ENCODE measurements around the gene TOMM34. TPM values are rescaled to one million over a fixed set of nuclear protein-coding genes. Genes with fewer than 3 reads are reported as not detected.
A peak's percentile ranks its signal among the peaks of the same experiment; 100 is the strongest.

The TOMM34 gene
- polyA plus RNA-seq, 2 of the 4 experiments (the other 2 are of a cell fraction) = 23.4 to 30.8 TPM

DNA sequence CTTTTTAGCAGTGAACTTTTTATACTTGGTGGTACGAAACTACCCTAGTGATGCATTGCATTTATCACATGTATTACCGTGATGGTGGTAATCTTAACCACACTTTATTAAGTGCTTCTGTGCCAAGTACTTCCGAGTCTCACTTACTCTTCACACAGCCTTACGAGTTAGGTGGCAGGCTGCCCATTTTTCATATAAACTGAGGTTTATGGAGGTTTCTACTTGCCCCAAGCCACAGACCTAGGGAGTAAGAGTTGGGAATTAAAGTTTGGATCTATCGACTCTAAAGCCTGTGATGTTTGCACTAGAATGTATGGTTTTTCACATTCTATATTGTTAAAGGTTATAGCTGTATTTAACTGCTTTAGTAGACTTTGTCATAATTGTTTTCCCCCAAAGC lies 55.8 kb downstream of the TOMM34 start:
- POLR2A ChIA-PET = no interaction called here
- Histone ChIP-seq H3K9me3 (no peaks in the 10 kb centered on the region), H3K4me3 (no peak overlapping the region), H3K4me2 (no peak overlapping the region), H3K4me1 (peaks cover 3% of the 10 kb centered on the region; the same call in 1 of the 3 replicates), H3K27ac (no peak overlapping the region)
- TF ChIP-seq POLR2A (IDR thresholded peaks at IDR 0.05; ENCODE audit: low read length) = no peak
- TF ChIP-seq RNF2 (IDR thresholded peaks at IDR 0.05; ENCODE audit: borderline replicate concordance, low read depth) = no peak
- TF ChIP-seq NPAS2 (CRISPR knock-in tag; IDR thresholded peaks at IDR 0.05; ENCODE audit: borderline replicate concordance) = no peak
- no peak for TF ChIP-seq ZNF302 (CRISPR knock-in tag; IDR thresholded peaks at IDR 0.05)
- TF ChIP-seq NFE2L2 (conservative IDR thresholded peaks at IDR 0.05; ENCODE audit: low read length) = no peak
- TF ChIP-seq, protein P1, sequence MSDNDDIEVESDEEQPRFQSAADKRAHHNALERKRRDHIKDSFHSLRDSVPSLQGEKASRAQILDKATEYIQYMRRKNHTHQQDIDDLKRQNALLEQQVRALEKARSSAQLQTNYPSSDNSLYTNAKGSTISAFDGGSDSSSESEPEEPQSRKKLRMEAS (IDR thresholded peaks at IDR 0.05) = no peak
- no peak for TF ChIP-seq FOXS1 (CRISPR knock-in tag; IDR thresholded peaks at IDR 0.05)
- no peak for TF ChIP-seq FOSB (CRISPR knock-in tag; IDR thresholded peaks at IDR 0.05)
- TF ChIP-seq RFX5 (IDR thresholded peaks at IDR 0.05) = no peak
- TF ChIP-seq JUNB (IDR thresholded peaks at IDR 0.05) = no peak
- no peak for TF ChIP-seq HOXB5 (CRISPR knock-in tag; IDR thresholded peaks at IDR 0.05)
- no peak for TF ChIP-seq NR3C1 (IDR thresholded peaks at IDR 0.05)
- TF ChIP-seq KDM1A (IDR thresholded peaks at IDR 0.05; ENCODE audit: low read depth) = no peak
- no peak for TF ChIP-seq TP53 (CRISPR knock-in tag; IDR thresholded peaks at IDR 0.05)
- no peak for TF ChIP-seq SREBF2 (IDR thresholded peaks at IDR 0.05)
- no peak for TF ChIP-seq CBX8 (IDR thresholded peaks at IDR 0.05)
- ATAC-seq (no peak), FAIRE-seq (no peak), DNase-seq (ENCODE audit: low read depth in 1 of 2, low spot score in 1 of 2) (no peak)
- WGBS (ENCODE audit: missing lambda C conversion rate) = 88% methylated on average over 5 of the region's 5 CpGs
- CTCF ChIA-PET = interaction anchor here (2.1 kb wide), 1 partner anchor 16 kb away, joined by 5 read pairs; no protein-coding TSS in a partner anchor

DNA sequence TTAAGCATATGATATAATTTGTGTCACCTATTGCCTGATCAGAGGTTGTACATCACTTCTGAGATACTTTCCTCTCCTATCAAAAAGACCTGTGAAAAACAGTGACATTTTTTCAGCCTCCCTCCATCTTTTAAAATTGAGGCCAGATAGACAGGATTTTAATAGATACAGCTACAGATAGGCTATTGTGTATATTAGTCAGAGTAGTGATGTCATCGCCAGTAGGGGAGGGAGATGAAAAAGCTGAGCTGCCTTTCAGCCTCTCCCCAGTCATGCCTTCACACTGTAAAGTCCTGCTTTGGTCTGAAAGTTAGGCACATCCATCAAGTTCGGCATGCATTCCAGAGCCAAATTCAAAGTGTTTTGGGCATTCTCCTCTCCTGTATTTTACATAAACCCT lies 58.2 kb downstream of the TOMM34 start:
- no peak for FAIRE-seq
- DNase-seq (ENCODE audit: low read depth in 1 of 2, low spot score in 1 of 2) = no peak
- TF ChIP-seq ZC3H11A (IDR thresholded peaks at IDR 0.05) = no peak
- TF ChIP-seq CBX2 (IDR thresholded peaks at IDR 0.05; ENCODE audit: borderline replicate concordance, low read depth) = no peak
- TF ChIP-seq, protein P2, sequence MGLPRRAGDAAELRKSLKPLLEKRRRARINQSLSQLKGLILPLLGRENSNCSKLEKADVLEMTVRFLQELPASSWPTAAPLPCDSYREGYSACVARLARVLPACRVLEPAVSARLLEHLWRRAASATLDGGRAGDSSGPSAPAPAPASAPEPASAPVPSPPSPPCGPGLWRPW (IDR thresholded peaks at IDR 0.05) = no peak
- no peak for TF ChIP-seq CBX8 (IDR thresholded peaks at IDR 0.05)
- TF ChIP-seq FOXS1 (CRISPR knock-in tag; IDR thresholded peaks at IDR 0.05) = no peak
- TF ChIP-seq HOXA7 (CRISPR knock-in tag; IDR thresholded peaks at IDR 0.05) = no peak
- no peak for TF ChIP-seq ZFP36 (IDR thresholded peaks at IDR 0.05; ENCODE audit: borderline replicate concordance, partially characterized antibody)
- no peak for TF ChIP-seq RCOR1 (IDR thresholded peaks at IDR 0.05; ENCODE audit: low read depth, low read length)
- TF ChIP-seq, protein P3, sequence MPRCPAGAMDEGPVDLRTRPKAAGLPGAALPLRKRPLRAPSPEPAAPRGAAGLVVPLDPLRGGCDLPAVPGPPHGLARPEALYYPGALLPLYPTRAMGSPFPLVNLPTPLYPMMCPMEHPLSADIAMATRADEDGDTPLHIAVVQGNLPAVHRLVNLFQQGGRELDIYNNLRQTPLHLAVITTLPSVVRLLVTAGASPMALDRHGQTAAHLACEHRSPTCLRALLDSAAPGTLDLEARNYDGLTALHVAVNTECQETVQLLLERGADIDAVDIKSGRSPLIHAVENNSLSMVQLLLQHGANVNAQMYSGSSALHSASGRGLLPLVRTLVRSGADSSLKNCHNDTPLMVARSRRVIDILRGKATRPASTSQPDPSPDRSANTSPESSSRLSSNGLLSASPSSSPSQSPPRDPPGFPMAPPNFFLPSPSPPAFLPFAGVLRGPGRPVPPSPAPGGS (IDR thresholded peaks at IDR 0.05) = no peak
- no peak for TF ChIP-seq RFX5 (IDR thresholded peaks at IDR 0.05)
- no peak for TF ChIP-seq NFE2L2 (conservative IDR thresholded peaks at IDR 0.05; ENCODE audit: low read length)
- TF ChIP-seq HDAC2 (IDR thresholded peaks at IDR 0.05) = no peak
- TF ChIP-seq RARB (CRISPR knock-in tag; IDR thresholded peaks at IDR 0.05) = no peak
- no peak for TF ChIP-seq RNF2 (IDR thresholded peaks at IDR 0.05; ENCODE audit: borderline replicate concordance, low read depth)
- no peak for TF ChIP-seq ESRRA (IDR thresholded peaks at IDR 0.05; ENCODE audit: borderline replicate concordance, low read length)
- TF ChIP-seq, protein P4, sequence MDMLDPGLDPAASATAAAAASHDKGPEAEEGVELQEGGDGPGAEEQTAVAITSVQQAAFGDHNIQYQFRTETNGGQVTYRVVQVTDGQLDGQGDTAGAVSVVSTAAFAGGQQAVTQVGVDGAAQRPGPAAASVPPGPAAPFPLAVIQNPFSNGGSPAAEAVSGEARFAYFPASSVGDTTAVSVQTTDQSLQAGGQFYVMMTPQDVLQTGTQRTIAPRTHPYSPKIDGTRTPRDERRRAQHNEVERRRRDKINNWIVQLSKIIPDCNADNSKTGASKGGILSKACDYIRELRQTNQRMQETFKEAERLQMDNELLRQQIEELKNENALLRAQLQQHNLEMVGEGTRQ (IDR thresholded peaks at IDR 0.05) = no peak
- TF ChIP-seq HEYL (CRISPR knock-in tag; IDR thresholded peaks at IDR 0.05) = no peak
- no peak for TF ChIP-seq ZSCAN20 (CRISPR knock-in tag; IDR thresholded peaks at IDR 0.05)
- TF ChIP-seq, protein P5, sequence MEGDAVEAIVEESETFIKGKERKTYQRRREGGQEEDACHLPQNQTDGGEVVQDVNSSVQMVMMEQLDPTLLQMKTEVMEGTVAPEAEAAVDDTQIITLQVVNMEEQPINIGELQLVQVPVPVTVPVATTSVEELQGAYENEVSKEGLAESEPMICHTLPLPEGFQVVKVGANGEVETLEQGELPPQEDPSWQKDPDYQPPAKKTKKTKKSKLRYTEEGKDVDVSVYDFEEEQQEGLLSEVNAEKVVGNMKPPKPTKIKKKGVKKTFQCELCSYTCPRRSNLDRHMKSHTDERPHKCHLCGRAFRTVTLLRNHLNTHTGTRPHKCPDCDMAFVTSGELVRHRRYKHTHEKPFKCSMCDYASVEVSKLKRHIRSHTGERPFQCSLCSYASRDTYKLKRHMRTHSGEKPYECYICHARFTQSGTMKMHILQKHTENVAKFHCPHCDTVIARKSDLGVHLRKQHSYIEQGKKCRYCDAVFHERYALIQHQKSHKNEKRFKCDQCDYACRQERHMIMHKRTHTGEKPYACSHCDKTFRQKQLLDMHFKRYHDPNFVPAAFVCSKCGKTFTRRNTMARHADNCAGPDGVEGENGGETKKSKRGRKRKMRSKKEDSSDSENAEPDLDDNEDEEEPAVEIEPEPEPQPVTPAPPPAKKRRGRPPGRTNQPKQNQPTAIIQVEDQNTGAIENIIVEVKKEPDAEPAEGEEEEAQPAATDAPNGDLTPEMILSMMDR (IDR thresholded peaks at IDR 0.05) = no peak
- WGBS (ENCODE audit: missing lambda C conversion rate) = 88% methylated on average over 2 of the region's 2 CpGs
- Histone ChIP-seq H3K4me1 (peaks cover 3% of the 10 kb centered on the region; the same call in 1 of the 3 replicates), H3K4me3 (no peak overlapping the region), H3K4me2 (no peak overlapping the region), H3K9me3 (no peaks in the 10 kb centered on the region), H3K27ac (no peak overlapping the region)
- CTCF ChIA-PET = interaction anchor here (0.6 to 1.4 kb wide), 4 partner anchors 9 to 920 kb away, joined by 3 read pairs; no protein-coding TSS in a partner anchor
- POLR2A ChIA-PET = no interaction called here
- ATAC-seq = peak in 1 of 2 experiments; percentile 69; a peak in 4 of 6 replicates

All from A549 (cell line).